Spleen (tissue), 7 donors: Measurements from ENCODE around the gene ANXA2.

ENCODE experiments used
- CTCF ChIP-seq, 11 experiments: fragments of 200-600 bp in 7 of 11; fragments of 450-650 bp in 4 of 11; sonication (generic) in 4 of 11; IDR thresholded peaks in 8 of 11; conservative IDR thresholded peaks in 3 of 11; 1 replicate in 7 of 11; 2 replicates in 4 of 11; pipeline versions ENCODE4 v1.4.0 to v1.8.0; 2016 to 2021; ENCODE audit warnings: antibody characterized with exemption in 11 of 11, inconsistent platforms in 4 of 11, mild to moderate bottlenecking in 1 of 11
- POLR2AphosphoS5 ChIP-seq, 3 donors: sonication (generic); formaldehyde crosslinking; IDR thresholded peaks; one replicate each; pipeline ENCODE4 v1.5.1; 2017; ENCODE audit warnings: antibody characterized with exemption in 3 of 3
- donor health status: DM: no; HTN: no; CAD: no; lungs with moderate emphysema.
- donor health status: DM: no; HTN: no; CAD: no.
- donor health status: DM: no; HTN: no; CAD: no.

GRCh38 chr15:60320365-60320764 lies 77.4 kb downstream of the ANXA2 start:
- no peak for TF ChIP-seq CTCF (IDR thresholded peaks at IDR 0.05 in 8 of 11, conservative IDR thresholded peaks at IDR 0.05 in 3 of 11)
- no peak for TF ChIP-seq POLR2AphosphoS5 (IDR thresholded peaks at IDR 0.05)
